Heart left ventricle (tissue), 13 donors: ENCODE data around the gene SYNM.

Source experiments
- POLR2A ChIP-seq, 2 donors: fragments of 450-650 bp; IDR thresholded peaks; one replicate each; pipeline ENCODE4 v1.6.1; 2017; ENCODE audit warnings: antibody characterized with exemption in 2 of 2, mild to moderate bottlenecking in 2 of 2, moderate library complexity in 2 of 2
- TF ChIP-seq, protein P1 (sequence below), 12 donors: fragments of 200-600 bp; sonication (generic) in 4 of 12; IDR thresholded peaks; one replicate each; pipeline versions ENCODE4 v1.5.0 to v1.8.0; 2018 to 2022; ENCODE audit warnings: antibody characterized with exemption in 12 of 12, mild to moderate bottlenecking in 5 of 12
- donor health status: ischemic (EF 13 %, LVEDD 7.1; RV severe dilation, severe dysfunction).
- donor health status: DM: no; HTN: yes; CAD: no.
- donor health status: DM: no; HTN: no; CAD: no.
- donor health status: ischemic (EF 25% LVEDD 6.9; RV normal size, moderate dysfunction).
- donor health status: ischemic (EF 25% LVEDD 5.7; RV mildly dilated, moderate dysfunction).
- donor health status: ischemic (EF 35%, LVEDD 5.7; RV mildly dilated, moderate dysfunction).
- donor health status: nonischemic (EF 11% LVEDD 7.7; RV severe dilation, severe dysfunction).
- donor health status: DM: yes; HTN: yes; CAD: no.
- donor health status: PGD.
- donor health status: ischemic (EF 29% LVEDD 5.4; RV normal size, mild dysfunction).
- donor health status: nonischemic (EF 23%, LVEDD 6.1; RV moderate dilation, normal function).

GRCh38 chr15:99096894-99097426, 7.9 kb upstream of the SYNM start:
- TF ChIP-seq, protein P1, sequence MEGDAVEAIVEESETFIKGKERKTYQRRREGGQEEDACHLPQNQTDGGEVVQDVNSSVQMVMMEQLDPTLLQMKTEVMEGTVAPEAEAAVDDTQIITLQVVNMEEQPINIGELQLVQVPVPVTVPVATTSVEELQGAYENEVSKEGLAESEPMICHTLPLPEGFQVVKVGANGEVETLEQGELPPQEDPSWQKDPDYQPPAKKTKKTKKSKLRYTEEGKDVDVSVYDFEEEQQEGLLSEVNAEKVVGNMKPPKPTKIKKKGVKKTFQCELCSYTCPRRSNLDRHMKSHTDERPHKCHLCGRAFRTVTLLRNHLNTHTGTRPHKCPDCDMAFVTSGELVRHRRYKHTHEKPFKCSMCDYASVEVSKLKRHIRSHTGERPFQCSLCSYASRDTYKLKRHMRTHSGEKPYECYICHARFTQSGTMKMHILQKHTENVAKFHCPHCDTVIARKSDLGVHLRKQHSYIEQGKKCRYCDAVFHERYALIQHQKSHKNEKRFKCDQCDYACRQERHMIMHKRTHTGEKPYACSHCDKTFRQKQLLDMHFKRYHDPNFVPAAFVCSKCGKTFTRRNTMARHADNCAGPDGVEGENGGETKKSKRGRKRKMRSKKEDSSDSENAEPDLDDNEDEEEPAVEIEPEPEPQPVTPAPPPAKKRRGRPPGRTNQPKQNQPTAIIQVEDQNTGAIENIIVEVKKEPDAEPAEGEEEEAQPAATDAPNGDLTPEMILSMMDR (IDR thresholded peaks at IDR 0.05): no peak
- TF ChIP-seq POLR2A (IDR thresholded peaks at IDR 0.05): no peak
